Activated CD4-positive, alpha-beta T cell treated with anti-CD3 and anti-CD28 coated beads, Interleukin-2, amount 50 U/mL, for 24 hours (primary cell): ENCODE data around the gene ENOX1.

Experiments used
- DNase-seq, 2 donors: peaks; one replicate each; pipeline ENCODE4 v3.0.0-alpha.2; 2020; ENCODE audit warnings: low read depth in 1 of 2, low spot score in 1 of 2

ENOX1 gene

DNA sequence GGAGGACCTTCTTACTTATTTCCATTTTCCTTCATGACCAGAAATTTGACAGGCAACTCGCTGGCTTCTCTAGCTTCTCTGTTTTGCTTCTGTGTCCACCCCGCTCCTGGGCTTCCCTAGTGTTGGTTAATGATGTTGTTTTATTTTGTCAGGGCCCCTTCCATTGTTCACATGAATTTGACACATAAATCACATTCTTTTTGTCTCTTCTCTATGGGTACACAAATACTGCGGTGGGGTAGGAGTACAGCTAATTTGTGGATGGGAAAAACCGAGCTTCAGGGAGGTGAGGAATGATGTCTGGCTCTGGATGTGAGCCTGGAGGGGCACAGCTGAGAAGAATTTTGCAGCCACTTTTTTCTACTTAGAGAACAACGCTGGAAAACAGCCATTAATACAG lies 563.6 kb downstream of the ENOX1 start:
- no peak for DNase-seq

DNA sequence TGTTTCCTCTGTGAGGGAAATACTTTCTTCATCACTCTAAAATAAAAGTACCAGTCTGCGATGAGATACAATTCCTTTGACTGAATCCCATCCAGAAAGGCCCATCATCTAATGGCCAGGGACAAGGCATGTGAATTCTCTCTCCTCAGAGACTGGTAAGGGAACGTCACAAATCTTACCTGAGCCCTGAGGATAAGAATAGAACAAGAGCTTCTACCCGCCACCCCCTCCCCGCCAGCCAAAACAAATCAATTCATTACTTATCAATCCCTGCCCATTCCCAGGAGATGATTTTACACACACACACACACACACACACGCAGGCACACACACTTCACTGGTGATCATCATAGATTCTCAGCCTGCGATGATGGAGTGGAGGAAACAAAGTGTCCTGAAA lies 564.7 kb downstream of the ENOX1 start:
- no peak for DNase-seq

DNA sequence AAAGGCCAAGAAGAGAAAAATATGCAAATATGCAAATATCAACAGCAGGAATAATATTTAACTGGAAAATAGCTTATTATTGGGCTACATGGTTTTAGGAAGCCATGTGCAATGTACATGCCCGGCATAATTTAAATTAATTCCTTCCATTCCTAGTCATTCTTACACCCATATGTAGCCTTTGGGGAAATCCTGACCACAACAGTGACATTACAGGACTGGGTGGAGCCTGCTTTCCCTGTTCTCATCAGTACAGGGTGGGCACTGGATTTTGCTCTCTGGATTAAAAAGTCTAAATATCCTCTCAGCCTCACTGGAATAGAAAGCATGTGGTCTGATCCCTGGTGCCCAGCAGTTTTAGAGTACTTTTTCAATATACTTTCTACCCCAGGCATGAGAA lies 565.2 kb downstream of the ENOX1 start:
- DNase-seq: no peak

DNA sequence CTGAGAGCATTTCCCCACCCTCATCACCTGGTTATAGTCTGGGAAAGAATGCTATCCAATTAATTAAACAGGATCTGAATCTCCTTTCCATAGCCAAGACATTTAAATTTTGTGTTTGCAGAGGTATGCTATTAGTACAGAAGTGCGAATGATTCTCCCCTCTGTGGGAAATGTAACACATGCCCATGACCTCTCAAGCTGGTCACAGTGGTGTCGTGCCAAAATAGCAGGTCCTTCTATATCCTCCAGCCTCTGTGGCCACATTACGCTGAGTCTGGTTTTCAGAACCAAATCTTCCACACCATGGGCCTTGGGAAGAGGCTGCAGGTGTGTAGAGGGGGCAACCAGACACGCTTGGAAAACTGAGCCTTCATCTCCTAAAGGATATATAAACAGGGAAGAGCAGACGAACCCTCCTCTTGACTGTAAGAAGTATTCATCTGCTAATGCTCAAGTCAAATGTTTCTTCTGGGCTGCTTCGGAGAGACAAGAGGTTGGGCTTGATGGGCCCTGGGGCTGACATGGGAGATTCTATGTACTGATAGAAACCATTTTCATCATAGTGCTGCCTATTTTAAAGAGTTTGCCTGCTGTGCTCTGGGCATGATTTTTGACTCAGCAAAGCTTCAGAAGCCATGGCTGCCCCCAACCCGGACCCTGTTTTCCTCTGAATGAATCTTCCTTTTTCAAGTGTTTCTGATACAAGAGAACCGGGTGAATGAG lies 565.7 kb downstream of the ENOX1 start:
- DNase-seq: no peak

DNA sequence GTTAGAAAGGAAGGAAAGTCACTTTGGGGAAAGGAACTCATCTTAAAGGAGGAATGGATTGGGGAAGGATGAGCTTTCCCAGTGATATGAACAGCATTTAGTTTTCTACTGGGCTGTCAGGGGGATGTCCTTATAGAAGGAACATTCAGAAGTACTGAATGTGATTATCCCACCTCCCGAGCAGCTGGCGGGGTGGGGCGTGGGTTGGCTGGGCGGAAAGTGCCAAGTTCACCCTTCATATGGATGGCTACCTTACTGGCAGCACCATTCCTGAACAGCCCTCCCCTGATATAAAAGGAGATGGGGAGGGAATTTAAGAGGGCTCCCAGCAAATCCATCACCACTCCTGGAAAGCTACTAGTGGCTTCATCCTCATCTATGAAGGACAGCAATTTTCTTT lies 572.6 kb downstream of the ENOX1 start:
- DNase-seq: no peak

DNA sequence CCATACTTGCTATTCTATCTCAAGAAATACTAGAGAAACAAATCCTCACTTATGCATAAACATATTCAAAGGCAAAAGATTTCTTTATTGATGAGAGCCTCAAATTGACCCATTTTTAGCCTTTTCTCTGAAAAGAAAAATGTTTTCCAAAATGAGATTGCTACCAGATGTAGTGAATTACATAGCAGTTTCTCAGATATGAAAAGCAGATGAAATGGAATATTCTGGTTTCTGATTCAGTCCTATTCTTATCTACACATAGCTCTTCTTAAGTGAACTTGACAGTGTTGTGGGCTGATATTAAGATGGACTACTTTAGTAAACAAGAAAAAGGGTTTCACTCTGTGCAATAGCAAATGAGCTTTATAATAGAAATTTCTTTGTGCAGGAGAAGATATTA lies 579.9 kb downstream of the ENOX1 start:
- DNase-seq: no peak

DNA sequence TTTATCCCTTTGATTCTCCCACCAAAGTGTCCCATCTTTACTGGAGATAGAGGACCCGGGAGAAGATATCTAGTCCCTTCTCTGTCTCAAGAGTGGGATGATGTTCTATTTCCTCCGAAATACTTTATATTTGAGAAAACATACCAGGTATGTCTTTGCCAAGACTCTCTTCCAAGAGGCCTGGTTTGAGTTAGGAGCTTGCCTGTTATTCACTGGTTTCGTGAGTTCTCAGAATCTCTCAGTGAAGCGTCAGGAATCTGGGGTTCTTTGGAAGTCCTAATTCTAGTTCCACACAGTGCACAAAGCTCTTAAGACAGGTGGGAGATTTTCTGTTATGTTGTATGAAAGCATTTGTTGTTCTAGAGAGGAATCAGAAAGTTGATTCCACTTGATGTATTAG lies 581.4 kb downstream of the ENOX1 start:
- no peak for DNase-seq

DNA sequence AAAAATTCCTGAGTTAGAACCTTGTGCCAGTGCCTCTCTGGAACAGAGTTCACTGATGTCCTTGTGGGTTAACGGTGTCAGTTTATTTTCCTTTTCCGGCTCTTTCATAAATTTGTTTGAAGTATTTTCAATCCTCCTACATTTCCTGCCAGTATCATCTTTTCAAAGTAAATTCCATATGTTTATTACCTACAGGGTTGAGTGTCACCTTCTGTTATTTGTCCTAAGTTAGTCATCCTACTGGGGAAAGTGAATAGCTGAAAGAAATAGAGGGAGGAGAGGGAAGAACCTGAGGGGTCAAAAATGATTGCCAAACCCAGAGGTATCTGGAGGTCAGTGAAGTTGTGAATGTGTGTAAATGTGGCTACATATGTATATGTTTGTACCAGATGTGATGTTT lies 582.2 kb downstream of the ENOX1 start:
- DNase-seq: no peak

DNA sequence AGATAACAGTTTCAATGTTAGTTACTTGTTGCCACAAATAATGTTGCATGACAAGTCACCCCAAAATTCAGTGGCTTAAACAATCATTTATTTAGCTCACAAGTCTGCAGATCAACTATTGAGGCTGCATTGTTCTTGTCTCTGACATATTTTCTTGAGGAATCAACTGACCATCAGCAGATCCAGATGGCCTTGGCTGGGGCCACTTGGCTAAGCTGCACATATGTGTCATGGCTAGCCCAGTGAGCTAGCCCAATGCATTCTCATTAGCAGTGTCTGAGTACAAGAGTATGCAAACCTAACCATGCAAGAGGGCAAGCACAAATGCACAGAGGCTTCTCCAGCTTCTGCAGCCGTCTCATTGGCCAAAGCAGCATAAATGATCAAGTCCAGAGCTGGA lies 583.0 kb downstream of the ENOX1 start:
- DNase-seq: no peak

DNA sequence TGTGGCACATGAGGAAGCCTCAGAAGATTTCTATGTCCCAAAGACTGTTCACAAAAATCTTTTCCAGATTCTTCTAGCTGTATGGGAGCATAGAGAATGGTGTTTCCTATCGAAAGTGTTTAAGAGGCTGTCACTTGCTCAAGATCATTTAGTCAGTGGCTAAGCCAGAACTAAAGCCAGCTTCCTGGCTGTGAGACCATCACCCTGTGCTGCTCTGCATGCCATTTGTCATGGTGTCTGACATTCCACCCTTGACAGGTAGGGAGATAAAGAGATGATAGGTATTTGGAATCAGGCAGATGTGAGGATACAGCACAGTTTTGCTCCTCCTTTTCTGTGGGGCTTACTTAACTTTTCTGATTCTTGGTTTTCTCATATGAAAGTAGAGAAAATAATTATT lies 586.0 kb downstream of the ENOX1 start:
- no peak for DNase-seq

DNA sequence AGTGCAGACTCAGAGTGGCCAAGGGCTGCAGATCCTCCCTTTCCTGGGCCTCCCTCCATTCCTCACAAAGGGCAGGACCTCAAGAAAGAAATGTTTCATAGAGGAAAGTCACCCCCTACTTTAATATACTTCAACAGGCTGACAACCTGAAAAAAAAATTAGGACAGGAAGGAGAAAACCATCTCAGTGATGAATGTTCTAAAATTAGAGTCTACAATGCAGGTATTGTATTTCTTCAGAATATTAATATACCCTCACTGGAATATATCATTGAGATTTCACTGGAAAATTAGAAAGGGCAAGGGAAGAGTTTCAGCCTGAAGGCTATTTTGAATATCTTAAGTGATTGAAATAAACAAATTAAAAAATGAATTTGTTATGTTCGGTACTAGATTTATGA lies 586.5 kb downstream of the ENOX1 start:
- no peak for DNase-seq

DNA sequence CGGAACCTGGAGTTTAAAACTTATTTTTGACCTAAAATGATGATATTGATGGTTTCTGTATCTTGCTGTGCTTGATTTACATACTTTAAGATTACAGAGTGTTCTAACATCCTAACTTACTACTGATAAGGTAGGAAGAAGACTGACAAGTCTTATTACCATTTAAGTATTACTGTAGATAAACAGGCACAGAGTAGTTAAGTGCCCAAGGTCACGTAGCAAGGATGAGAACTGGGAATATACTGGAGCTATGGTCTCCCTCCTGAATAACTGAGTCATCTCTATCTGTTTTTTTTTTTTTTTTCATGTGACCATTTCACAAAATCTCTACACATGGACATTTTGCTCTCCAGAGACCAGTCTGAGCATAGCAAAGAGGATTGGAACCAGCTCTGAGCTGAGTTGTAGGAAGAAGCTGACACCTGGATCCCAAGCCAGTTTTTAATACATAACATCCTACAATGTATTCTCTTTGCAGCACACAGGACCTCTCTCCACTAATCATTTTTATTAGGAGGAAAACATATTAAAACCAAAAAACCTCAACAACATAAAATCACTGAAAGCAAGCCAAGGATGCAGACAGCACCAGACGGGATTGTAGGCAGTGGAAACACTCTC lies 589.9 kb downstream of the ENOX1 start:
- DNase-seq: no peak

DNA sequence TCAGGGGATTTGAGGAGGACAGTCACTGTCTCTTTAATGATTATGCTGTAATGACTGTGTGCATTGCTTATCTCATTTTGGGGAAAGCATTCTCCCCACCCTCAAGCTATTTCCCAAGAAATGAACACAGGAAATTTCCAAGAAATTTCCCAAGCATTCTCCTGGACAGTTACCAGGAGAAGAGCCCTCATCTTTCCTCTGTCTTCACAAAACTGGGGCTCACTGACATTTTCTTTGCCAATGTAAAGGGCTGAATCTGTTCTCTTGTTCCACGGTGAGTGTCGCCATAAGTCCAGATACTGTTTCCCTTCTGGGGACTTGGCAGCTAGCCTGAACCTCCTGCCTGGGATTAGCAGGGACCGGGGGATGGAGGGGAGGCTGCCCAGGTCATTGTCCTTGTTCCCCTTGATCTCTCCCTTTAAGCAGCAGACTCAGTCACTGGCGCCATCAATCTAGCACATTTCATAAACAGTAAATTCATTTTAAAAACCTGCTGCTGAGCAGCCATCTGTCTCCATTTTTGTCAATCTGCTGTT lies 590.6 kb downstream of the ENOX1 start:
- DNase-seq: no peak

DNA sequence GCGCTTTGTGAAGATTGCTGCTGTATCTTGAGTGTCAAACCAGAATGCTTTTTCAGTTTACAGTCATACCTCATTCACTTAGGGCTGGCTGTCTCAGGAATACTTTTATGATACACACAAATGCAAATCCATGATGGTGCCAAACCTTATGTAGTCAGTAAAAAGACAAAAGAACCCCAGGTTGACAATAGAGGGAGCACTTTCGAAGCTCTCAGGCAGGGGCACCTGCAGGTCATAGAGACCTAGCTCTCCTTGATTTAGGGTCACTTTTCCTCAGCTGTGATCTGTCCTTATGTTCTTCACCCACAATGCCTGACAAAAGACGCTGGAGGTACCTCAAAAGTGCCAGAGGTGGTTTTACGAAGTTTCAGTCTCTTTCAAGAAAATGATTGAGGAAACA lies 591.2 kb downstream of the ENOX1 start:
- no peak for DNase-seq

DNA sequence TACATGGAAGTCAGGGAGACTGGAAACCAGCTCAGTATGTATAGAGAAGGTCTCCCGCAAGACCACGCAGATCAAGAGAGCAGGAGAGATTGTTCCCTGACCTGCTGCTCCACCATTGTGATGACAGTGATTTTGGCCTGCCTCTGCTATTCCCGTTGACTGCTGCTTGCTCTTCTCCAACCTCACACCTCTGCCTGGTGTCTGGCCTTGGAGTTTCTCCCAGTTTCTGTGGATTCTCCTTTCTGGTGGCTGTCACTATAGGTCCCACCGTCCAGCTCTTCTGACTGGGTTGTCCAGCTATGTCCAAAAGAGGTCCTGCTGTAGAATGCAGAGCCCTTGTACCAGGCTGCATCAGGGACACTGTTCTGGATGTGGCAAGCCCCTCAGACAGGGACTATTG lies 591.7 kb downstream of the ENOX1 start:
- DNase-seq: no peak

DNA sequence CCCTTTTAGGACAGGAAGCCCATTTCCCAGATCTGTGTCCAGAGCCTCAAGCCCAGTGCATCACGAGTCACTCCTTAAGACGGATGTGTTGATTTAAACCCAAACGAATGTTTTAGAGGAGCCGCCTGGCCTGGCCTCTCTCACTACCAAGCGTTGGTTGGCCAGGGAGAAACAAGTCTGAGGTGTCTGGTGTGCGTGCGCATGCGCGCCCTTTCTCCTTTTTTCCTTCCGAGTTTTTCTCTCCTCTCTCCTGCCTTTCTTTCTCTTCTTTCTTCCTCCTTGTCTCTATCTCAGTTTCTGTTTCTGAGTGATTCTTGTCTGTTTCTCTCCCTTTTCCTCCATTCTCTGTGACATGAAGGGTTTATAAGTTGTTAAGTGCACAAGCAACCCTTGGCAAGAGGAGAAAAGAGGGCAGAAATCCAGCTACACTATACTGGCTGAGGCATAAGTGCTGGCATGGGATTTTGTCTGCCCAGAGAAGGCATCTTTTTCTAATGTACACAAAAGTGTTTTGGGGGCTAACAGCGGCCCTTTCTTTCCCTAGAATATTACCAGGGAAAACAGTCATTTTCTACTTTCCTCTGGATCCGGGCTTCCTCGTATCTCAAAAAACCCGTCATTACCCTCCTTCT lies 592.9 kb downstream of the ENOX1 start:
- no peak for DNase-seq

DNA sequence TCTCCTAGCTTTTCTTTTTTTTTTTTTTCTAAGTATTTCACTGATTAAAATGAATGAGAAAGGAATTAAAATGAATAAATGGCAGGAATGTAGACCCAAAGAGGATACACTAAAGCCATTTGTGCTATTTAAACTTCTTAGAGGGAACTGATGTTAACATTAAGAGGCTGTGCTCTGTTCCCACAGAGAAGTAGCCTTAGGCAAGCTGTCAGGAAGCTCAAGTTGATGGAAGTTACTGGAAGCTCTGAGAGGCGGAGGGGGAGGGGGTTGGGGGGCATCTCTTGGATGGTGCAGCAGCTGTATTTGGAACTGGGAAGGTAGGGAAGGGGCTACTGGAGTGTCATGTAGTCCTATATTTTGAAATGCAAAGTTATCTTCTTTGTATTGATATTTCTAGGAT lies 595.2 kb downstream of the ENOX1 start:
- no peak for DNase-seq

DNA sequence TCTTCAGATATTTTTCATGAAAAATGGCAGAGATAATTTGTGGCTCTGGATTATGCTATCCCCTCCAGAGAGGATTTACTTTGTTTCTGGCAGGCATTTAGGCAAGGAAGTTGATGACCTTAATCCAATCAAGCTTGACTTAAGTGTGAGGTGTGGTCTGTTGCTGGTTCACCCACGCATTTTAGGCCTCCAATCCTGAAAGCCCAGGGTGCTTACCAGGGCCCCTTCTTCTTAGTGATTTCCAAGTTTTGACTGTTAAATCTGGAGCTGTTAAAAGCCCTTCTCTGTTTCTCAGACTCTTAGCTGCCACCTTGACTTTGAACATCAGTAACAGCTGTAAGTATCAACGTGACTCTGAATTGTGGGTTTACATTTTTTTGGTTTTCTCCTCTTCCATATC lies 601.5 kb downstream of the ENOX1 start:
- DNase-seq: no peak

DNA sequence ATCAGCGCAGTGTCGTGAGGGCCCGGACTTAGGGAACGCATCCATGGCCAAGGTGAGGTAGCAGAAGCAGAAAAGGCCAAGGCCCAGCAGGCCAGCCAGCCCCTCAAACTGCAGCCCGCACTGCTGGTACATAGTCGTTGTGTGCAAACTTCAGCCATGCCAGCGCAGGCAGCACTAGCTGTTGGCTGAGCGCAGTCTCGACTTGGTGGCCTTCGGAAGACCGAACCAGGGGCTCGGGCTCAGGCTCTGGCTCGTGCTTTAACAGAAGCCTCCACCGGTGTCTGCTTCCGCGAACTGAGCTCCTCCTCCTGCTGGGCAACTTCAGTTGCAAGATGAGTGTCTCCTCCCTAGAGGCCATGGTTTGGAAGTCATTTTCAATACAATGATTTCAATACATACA lies 605.9 kb downstream of the ENOX1 start:
- DNase-seq: no peak

DNA sequence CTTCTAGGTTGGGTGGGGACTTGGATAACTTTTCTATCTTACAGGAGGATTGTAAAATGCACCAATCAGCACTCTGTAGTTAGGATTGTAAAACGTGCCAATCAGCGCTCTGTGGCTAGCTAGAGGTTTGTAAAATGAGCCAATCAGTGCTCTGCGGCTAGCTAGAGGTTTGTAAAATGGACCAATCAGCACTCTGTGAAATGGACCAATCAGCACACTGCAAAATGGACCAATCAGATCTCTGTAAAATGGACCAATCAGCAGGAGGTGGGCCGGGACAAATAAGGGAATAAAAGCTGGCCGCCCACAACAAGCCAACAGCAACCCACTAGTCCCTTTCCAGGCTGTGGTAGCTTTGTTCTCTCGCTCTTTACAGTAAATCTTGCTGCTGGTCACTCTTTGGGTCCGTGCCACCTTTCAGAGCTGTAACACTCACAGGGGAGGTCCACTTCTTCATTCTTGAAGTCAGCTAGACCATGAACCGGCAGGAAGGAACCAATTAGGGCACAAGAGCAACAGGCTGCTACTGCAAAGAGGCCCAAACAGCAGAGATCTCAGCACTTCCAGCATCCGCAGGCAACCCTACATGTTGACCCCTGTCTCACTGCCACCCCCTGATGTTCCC lies 606.6 kb downstream of the ENOX1 start:
- no peak for DNase-seq

DNA sequence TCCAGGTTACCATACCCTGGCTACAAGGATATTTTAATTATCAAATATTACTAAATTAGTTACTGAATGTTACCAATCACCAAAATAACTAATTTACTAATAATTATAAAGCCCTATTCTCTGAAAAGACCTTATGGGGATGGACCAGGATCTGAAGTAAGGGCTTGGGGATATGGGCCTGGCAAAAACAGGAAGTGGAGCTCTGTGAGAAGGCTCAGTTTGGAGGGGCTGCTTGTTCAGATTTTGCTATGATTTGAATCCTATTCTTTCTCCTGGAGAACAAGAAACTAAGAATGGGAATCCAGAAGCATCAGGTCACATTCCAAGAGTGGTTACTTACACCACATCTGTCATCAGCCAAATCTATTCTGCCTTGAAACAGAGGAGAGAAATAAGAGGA lies 615.3 kb downstream of the ENOX1 start:
- DNase-seq: no peak

DNA sequence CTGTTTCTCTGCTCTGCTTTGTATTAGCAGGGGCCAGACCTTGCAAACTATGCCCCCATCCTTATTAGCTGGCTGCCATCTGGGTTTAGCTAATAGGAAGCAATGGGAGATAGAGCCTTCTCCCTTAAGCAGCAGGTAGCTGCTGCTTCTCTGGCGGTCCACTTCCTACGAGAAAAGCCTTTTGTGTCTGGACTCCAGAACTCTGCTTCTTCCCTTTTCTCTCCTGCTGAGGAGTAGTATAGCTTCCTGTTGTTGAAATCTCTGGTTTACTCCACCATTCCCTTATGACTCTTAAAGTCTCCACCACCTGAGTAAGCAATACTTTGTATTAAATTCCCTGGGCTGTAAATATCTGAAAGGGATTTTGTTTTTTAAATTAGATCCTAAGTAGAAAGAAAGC lies 616.3 kb downstream of the ENOX1 start:
- no peak for DNase-seq
